Adrenal gland (tissue), 12 donors: ENCODE data around the gene UTP18. TPM values are rescaled to one million over a fixed set of nuclear protein-coding genes. Genes with fewer than 3 reads are reported as not detected.

Experiments
- DNase-seq, 7 donors: peaks; one replicate each; pipeline ENCODE4 v3.0.0-alpha.2; 2019 to 2020
- H3K27ac ChIP-seq, 5 donors: fragments of 200-600 bp; sonication (generic) in 4 of 5; 1 replicate in 3 of 5; 2 replicates in 2 of 5; pipeline versions ENCODE4 v1.5.1 to v1.8.0; 2016 to 2020; ENCODE audit warnings: mild to moderate bottlenecking in 1 of 5
- H3K27me3 ChIP-seq: fragments of 200-600 bp; 2 replicates; pipeline ENCODE4 v1.8.0; 2021
- H3K36me3 ChIP-seq, 2 donors: fragments of 200-600 bp; replicated peaks in 1 of 2; 1 replicate in 1 of 2; 2 replicates in 1 of 2; pipeline versions ENCODE4 v1.5.1 to v1.8.0; 2018 to 2022
- H3K4me1 ChIP-seq, 2 donors: fragments of 200-600 bp; replicated peaks in 1 of 2; 1 replicate in 1 of 2; 2 replicates in 1 of 2; pipeline versions ENCODE4 v1.5.1 to v1.8.0; 2018 to 2021
- H3K4me3 ChIP-seq, 4 donors: fragments of 200-600 bp; sonication (generic) in 3 of 4; one replicate each; pipeline ENCODE4 v1.5.1; 2016 to 2018
- H3K9me3 ChIP-seq, 3 donors: fragments of 200-600 bp; sonication (generic) in 1 of 3; replicated peaks in 1 of 3; 1 replicate in 2 of 3; 2 replicates in 1 of 3; pipeline versions ENCODE4 v1.5.1 to v1.8.0; 2016 to 2021
- CTCF ChIP-seq, 6 experiments: fragments of 450-650 bp in 4 of 6; fragments of 200-600 bp in 2 of 6; sonication (generic) in 1 of 6; IDR thresholded peaks; 1 replicate in 5 of 6; 2 replicates in 1 of 6; pipeline versions ENCODE4 v1.5.1 to v1.8.0; 2016 to 2021; ENCODE audit warnings: antibody characterized with exemption in 6 of 6, mild to moderate bottlenecking in 2 of 6, moderate library complexity in 1 of 6
- POLR2A ChIP-seq, 2 donors: fragments of 450-650 bp; IDR thresholded peaks; one replicate each; pipeline ENCODE4 v1.6.1; 2017; ENCODE audit warnings: antibody characterized with exemption in 2 of 2, mild to moderate bottlenecking in 2 of 2, moderate library complexity in 1 of 2
- WGBS, 4 donors: extraction: QIAGEN DNeasy Blood & Tissue Kit in 2 of 4; methylation state at CpG; one replicate each; pipeline versions ENCODE4 v1.1.5 to v1.1.7; 2013 to 2017; 5-methylcytosine and 5-hydroxymethylcytosine counted together
- intact Hi-C, 2 donors: fragments of 100-400 bp; cut with DNase I; formaldehyde crosslinking; loops; one replicate each; pipeline versions ENCODE4 v1.14.1 to v1.15.0; 2022 to 2023
- polyA plus RNA-seq, 3 donors: library from polyadenylated mRNA; stranded (reverse); fragments of 200-250 nt in 2 of 3; fragments of 350-450 nt in 1 of 3; fragmentation: Illumina TruSeq in 1 of 3; extraction: RNeasy Lipid Tissue Mini Kit (QIAGEN cat#74804) in 1 of 3; gene quantifications; one replicate each; pipeline ENCODE4 v1.2.3, GENCODE V29; 2013 to 2014
- total RNA-seq, 9 donors: library from RNA; depleted of rRNA in 4 of 9; stranded (reverse); fragments of >200 nt in 4 of 9; fragments of 120-200 nt in 1 of 9; fragmentation: NEBNext Ultra II Directional in 1 of 9; extraction: Animal tissue kit (Norgen Biotek cat#: 25700) in 1 of 9; gene quantifications; one replicate each; pipeline versions ENCODE4 v1.1.0 to v1.2.4, GENCODE V29; 2013 to 2023
- donor health status: healthy with polysubstance abuse.
- donor health status: Bipolar disorder and iron deficiency.
- donor health status: DM: yes; HTN: yes; CAD: no.
- donor health status: DM: no; HTN: no; CAD: no.
- donor health status: DM: no; HTN: no; CAD: no.
- donor health status: DM: yes; HTN: yes; CAD: no.

The UTP18 gene
- total and polyA plus RNA-seq, 12 donors: 12.5 to 36.5 (median 27.9) TPM

DNA sequence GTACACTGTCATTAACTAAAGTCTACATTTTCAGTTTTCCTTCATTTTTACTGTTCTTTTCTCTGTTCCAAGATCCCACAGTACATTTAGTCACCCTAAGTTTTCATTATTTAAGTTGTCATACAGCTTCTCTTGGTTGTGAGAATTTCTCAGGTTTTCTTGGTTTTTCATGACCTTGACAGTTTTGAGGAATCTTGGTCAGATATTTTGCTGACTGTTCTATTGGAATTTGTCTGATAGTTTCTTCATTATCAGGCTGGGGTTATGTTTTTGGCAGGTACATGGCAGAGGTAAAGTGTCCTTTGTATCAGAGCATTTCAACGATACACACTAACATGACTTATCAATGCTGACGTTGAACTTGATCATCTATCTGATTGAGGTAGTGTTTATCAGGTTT, 20.1 kb upstream of the UTP18 start:
- Histone ChIP-seq H3K4me1 (peaks cover 0 to 8% of the 10 kb centered on the region in 2 donors), H3K4me3 (no peak overlapping the region), H3K27ac (no peak overlapping the region), H3K9me3 (no peaks in the 10 kb centered on the region), H3K27me3 (no peaks in the 10 kb centered on the region), H3K36me3 (no peaks in the 10 kb centered on the region)
- TF ChIP-seq CTCF (IDR thresholded peaks at IDR 0.05): no peak
- no peak for TF ChIP-seq POLR2A (IDR thresholded peaks at IDR 0.05)
- WGBS, 4 donors: 38 to 71% (median 53%) methylated on average over 2 of the region's 2 CpGs
- intact Hi-C loops: no loop called here
- no peak for DNase-seq

DNA sequence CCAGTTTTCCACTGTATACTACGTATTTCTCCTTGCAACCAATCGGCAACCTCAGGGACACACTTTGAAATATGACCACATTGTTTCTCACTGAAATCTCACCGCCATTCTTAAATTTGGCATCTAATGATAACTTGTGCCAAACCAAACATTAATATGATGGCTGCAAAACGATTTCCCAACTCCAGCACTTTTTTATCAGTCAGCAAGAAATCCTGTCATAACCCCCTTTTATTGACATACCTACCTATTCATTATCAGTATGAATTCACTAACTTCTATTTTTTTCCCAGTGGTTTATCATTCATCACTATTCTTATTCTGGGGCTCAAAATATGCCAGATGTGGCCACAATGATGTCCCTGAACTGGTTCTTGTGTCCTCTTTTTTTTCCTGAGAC, 16.3 kb upstream of the UTP18 start:
- intact Hi-C loops: no loop called here
- H3K27me3 ChIP-seq: no peaks in the 10 kb centered on the region
- no peak overlapping the region for H3K4me3 ChIP-seq
- 57 to 70% (median 63%) methylated on average over 4 of the region's 4 CpGs for WGBS, 4 donors
- H3K4me1 ChIP-seq: peaks cover 0 to 8% of the 10 kb centered on the region in 2 donors
- H3K9me3 ChIP-seq: no peaks in the 10 kb centered on the region
- H3K27ac ChIP-seq: no peak overlapping the region
- TF ChIP-seq POLR2A (IDR thresholded peaks at IDR 0.05): no peak
- no peak for TF ChIP-seq CTCF (IDR thresholded peaks at IDR 0.05)
- no peak for DNase-seq
- H3K36me3 ChIP-seq: no peaks in the 10 kb centered on the region

DNA sequence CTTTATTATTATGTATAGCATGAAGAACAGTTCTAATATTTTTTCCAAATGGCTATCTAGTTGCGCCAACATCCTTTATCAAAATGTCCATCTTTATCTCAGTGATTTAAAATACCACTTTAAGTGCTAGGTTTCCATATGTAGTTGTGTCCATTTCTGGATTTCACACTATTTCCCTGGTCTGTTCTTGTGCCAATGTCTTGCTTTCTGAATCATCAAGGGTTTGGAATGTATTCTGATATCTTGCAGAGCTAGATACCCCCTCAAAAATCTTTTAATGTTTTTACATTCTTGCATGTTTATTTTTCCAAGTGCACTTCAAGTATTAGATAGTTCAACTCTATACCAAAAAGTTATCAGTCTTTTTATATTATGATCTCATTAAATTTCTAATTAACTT, 14.8 kb upstream of the UTP18 start:
- no peak for TF ChIP-seq POLR2A (IDR thresholded peaks at IDR 0.05)
- TF ChIP-seq CTCF (IDR thresholded peaks at IDR 0.05): no peak
- WGBS, 4 donors: 94 to 100% (median 98%) methylated on average over 1 of the region's 1 CpG

GRCh38 chr17:51250314-51250840, 10.0 kb upstream of the UTP18 start:
- Histone ChIP-seq H3K4me3 (no peak overlapping the region), H3K27me3 (no peaks in the 10 kb centered on the region), H3K27ac (no peak overlapping the region), H3K36me3 (no peaks in the 10 kb centered on the region), H3K9me3 (no peaks in the 10 kb centered on the region), H3K4me1 (no peaks in the 10 kb centered on the region)
- no peak for DNase-seq
- intact Hi-C loops: no loop called here
- no peak for TF ChIP-seq CTCF (IDR thresholded peaks at IDR 0.05)
- 94 to 98% (median 97%) methylated on average over 3 of the region's 3 CpGs for WGBS, 4 donors

More for the DNA sequence above, 14.8 kb upstream of the UTP18 start:
- no peaks in the 10 kb centered on the region for H3K4me1 ChIP-seq
- no peaks in the 10 kb centered on the region for H3K9me3 ChIP-seq
- no peaks in the 10 kb centered on the region for H3K36me3 ChIP-seq
- H3K27ac ChIP-seq: no peak overlapping the region
- intact Hi-C loops: no loop called here
- DNase-seq: no peak
- H3K27me3 ChIP-seq: no peaks in the 10 kb centered on the region
- no peak overlapping the region for H3K4me3 ChIP-seq
